Measurements from ENCODE around the gene CPLX3.
"Not testable (repeated sequence)": the region's sequence is repeated elsewhere in the genome, so short reads cannot be mapped to it uniquely, and the experiment has no call there.

Gene CPLX3, protein sequence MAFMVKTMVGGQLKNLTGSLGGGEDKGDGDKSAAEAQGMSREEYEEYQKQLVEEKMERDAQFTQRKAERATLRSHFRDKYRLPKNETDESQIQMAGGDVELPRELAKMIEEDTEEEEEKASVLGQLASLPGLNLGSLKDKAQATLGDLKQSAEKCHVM

DNA sequence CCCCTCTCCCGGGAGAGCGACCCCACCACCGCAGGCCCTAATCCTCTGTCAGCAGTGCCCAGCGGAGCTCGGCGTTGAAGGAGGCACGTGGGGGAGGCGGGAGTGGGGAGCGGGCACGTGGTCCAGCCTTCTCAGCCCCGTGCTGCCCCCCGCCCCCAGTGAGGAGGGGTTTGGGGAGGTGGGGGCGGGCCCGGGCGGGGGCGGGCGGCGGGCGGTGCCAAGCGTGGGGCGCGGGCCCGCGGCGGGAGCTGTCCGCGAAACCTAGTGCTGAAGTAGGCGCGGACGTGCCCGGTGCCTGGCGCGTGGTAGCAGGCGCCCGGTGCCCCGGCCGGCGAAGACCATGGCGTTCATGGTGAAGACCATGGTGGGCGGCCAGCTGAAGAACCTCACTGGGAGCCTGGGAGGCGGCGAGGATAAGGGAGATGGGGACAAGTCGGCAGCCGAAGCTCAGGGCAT lies at the start of gene CPLX3:
TSS of gene CPLX3 (plus strand) at position 264 of the 456 bp plus-strand sequence. CDS start at position 341, 77 bp downstream.
- DNase-seq = no peak

DNA sequence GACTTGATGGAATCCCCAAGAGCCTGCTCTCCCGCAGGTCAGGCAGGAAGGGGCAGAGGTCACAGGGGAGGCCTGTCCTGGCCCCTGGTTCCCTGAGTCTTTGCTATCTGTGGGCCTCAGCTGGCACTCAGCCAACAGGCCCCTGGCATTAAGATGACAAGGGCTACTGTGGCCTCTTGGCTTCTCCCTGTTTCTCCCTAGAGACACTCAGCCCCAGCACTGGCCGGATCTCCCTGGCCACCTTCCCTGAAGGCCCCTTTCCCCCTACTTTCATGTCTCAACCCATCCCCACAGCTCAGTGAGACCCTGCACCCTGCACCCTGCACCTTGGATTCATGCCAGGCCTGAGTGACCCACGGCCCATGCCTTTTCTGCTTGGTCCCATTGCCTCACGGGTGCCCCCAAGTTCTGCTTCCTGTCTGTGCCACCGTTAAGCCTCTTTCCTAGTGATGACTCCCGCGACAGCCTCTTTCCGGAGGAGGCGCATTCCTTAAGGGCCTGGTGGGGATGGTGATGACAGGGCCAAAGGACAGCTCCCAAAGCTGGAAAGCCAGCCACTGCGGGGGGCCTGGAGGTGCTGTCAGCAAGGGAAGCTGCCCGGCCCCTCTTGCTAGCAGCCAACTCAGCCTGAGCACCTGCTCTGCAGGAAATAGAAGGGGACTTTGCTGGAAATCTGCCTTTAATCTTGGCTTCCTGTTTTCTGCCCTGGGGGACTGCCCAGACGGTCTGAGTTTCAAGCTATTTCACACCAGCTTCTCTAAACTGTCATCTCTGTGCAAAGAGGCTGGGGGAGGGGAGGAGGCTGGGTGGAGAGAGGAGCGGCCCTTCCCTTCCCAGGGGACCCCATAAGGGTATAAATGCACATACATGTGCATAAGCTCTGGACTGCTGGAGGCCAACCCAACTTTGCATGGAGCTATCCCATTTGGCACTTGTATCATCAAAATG lies 49.3 kb upstream of the CPLX3 start:
- no peak for DNase-seq

DNA sequence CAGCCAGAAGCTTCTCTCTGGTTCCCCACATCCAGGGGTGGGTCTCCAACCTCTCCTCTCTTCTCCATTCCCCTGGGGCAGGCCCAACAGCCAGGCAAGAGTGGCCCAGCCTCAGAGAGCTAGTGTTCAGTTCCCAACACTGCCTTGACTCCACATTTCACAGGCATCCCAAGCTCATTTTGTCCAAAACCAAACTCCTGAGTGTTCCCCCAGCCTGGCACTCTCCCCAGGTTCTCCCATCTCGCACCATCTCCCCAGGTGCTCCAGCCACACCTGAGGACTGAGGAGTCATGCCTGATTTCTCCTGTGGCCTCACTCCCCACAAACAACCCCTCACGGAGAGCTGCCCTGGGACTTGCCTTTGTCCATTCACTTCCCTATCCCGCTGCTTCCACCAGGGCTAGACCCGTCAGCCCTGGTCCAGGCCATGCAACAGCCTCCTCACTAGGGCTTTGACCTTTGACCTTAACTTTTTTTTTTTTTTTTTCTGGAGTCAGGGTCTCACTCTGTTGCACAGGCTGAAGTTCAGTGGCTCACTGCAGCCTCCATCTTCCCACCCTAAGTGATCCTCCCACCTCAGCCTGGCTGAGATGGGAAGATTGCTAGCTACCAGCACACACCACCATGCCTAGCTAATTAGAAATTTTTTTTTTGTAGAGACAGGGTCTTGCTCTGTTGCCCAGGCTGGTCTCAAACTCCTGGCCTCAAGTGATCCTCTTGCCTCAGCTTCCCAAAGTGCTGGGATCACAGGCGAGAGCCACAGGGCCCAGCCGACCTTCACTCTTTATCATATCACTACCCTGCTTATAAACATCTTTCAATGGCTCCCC lies 48.4 kb upstream of the CPLX3 start:
- no peak for DNase-seq

DNA sequence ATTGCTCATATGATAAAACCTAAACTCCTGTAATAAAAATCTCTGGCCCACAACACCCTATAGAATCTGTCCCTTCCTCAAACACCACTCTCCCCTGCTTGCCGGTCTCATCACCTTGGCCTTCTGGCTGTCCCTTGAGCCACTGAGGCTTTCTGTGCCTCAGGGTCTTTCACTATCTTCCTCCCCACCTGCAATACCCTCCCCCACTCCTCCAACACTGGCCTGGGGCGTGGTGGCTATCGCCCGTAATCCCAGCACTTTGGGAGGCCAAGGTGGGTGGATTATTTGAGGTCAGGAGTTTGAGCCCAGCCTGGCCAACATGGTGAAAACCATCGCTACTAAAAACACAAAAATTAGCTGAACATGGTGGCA lies 47.8 kb upstream of the CPLX3 start:
- no peak for DNase-seq

DNA sequence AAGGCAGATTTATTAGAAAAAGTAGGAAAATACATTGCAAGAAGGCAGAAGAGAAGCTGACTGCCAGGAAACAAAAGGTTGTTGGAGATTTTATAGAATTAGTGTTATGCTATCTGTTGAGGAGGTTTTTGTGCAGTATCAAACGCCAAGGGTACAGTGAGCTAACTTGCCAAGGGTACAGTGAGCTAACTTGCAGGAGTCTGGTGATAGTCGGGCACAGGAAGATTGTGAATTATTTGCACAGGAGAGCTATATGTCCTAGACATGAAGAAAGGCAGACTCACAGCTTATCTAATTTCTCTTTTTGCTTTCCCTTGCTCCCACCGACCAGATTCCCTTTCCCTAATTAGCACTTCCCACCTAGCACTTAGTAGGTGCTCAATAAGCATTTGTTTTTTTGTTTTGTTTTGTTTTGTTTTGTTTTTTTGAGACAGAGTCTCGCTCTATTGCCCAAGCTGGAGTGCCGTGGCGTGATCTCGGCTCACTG lies 47.2 kb upstream of the CPLX3 start:
- DNase-seq = no peak

DNA sequence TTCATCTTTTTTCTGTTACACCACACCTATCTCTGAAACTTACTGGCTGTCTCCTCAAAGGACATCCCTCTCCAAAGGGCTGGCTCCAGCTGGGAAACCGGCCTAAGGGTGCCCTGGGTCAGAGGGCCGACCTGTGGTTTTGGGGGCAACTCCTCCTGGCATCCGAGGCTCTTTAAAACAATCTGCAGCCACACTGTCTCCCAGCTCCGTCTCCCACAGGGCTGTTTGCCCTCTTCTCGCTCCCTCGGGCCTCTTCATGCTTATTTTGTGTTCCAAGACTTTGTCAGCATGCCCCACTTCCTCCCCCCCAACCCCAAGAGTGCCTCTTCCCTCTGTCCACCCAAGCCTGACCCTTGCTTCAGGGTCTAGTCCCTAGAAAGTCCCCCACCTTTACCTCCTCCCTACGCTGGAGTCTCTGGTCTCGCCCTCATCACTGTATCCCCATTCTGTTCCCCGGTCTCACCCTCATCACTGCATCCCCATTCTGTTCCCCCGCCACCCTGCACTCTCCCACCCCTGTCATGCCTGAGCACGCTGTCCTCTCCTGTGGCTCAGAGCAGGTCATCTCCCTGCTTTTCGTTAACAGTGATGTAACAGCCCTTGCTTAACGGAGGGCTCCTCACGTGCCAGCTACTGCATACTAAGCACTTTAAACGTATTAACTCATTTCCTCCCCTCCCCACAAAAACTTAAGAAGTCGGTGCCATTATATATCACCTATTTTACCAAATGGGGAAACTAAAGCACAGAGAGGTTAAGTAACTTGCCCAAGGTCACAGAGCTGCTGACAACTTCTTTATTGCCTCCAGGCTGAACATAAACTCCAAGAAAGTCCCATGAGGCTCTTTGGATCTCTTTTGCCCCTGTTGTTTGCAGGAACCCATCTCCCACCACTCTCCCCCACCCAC lies 45.6 kb upstream of the CPLX3 start:
- DNase-seq = no peak

DNA sequence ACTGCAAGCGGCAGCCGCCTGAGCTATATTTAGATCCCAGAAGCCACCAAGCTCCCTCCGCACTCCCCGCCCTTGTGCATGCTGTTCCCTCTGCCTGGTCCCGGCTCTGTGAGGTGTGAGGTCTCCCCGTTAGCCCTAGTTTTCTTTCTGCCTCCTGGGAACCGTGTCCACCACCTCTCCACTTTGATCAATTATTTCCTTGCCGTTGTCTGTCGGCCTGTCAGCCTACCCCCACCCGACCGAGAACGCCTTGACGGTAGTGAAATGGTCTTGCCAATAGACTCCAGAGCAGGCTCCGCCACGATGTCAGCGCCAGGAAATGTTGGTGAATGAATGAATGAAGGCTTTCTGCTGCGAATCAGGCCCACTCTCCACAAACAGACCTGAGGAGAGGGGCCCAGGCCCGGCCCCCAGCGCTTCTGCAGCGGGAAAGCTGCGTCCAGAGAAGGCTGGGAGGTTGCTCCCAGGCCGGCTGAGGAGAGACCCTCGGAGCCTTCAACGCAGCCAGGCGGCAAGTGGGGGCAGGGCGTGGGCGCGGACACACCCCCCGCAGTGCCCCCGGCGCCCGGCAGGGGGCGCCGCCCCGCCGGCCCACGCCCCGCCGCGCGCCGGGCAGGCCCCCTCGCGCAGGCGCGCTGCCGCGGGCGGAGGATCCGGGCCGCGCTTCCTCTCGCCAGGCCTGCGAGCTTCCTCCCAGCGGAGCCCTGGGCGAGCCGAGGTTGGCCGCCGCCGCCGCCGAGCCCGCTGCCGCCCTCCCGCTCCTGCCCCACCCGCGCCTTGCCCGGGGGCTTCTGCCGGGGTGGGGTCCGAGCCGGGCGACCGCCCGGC lies 44.8 kb upstream of the CPLX3 start, which contains the start of gene CSK:
TSS of gene CSK (plus strand) at position 650 of the 828 bp plus-strand sequence. CDS start 16,218 bp downstream, outside the sequence.
- DNase-seq = no peak

DNA sequence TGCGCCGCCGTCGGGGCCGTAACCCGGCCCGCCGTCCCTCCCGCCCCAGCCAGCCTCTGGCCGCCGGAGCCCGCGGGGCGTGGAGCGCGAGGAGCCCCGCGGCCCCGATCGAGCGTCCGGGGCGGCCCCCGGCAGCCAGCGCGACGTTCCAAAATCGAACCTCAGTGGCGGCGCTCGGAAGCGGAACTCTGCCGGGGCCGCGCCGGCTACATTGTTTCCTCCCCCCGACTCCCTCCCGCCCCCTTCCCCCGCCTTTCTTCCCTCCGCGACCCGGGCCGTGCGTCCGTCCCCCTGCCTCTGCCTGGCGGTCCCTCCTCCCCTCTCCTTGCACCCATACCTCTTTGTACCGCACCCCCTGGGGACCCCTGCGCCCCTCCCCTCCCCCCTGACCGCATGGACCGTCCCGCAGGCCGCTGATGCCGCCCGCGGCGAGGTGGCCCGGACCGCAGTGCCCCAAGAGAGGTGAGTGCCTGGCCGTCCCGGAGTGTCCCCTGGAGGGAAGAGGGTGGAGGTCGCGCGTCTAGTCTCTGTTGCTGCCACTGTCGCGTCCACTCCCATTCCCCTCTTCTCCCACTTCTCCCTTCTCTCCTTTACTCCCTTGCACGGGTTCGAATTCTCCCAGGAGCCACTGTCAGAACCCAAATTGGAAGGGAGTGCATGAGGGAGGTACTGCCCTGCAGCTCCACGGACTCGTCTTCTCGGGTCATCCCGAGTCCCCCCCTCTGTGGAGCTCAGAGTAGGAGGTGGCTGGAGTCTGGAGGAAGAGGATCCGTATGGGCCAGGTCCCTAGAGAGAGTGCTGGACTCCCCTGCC lies 44.0 kb upstream of the CPLX3 start:
- no peak for DNase-seq

DNA sequence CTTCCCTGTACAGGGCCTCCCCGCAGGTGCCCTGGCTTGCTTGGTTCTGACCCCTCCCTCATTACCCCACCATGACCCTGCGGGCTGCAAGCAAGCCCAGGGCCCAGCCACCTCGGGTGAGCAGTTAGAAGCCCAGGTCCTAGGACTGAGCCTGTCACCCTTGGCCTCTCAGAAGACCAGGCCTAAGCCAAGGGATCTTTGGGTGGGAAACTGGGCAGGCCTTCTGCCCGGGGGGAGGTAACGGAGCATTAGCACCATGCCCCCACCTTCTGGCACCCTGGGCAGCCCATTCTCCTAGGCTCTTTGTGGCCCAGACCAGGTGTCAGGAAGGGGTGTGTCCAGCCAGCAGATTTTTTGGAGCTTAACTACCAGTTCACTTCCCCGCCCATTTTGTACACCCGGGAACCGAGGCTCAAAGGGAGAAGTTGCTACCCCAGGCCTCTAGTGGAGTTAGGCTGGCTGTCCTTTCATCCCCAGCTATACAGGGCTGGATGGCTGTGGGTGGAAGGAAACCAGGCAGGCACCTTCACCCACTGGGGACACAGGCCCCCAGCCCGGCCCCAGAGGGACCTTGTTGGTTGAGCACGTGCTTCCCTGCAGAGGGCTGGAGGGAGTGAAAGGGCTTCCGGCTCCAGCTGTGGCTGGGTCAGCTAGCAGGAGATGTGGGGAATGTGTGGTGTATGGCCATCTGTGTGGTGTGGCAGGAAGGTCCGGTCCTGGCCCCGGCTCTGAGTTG lies 43.2 kb upstream of the CPLX3 start:
- DNase-seq = no peak

DNA sequence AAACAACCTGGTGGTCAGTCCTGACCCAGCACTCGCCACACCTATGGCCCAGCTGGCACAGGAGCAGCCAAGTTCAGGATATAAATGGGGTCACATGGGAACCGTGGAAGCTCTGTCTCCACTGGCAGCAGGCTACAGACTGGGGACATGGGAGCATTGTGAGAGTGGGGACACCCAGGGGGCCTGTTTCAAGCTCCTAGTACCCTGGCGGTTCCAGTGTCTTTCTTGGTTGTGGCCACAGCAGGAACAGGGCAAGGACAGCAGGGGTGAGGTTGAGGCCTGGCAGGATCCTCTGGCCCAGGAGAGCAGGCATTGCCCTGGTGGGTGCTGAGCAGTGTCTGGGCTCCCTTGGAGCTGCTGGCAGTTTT lies 42.6 kb upstream of the CPLX3 start:
- no peak for DNase-seq

DNA sequence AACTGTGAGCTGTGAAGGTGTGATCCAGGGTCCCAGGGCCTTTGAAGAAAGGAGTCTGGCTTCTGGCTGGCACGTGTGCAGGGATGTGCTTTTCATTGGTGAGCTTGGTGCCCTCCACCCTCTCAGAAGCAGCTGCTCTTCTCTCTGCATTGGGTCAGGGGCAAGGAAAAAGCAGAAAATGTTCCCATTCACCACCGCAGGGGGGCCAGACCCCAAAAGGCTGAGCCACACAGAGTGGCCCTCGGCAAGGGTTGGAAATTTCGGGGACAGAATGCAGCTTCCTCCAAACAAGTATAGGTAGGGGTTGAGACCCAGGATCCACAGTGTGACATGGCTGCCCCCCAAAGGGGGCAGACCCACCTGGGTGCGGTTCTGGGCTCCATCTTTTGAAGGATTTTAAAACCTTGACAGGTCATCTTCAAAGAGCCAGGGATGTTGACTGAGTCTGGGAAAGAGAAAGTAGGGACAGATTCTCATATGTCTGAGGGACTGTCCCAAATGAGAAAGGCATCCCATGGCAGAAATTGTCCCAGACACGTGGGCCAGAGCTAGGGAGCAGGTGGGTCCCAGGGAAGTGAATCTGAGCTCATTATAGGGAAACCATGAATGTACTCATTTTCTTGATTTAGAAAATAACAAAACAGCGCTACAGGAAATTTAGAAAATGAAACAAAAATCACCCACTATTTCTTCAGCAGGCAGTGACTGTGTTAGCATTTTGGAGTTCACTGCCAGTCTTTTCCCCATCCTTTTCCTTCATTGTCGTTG lies 41.8 kb upstream of the CPLX3 start:
- no peak for DNase-seq

DNA sequence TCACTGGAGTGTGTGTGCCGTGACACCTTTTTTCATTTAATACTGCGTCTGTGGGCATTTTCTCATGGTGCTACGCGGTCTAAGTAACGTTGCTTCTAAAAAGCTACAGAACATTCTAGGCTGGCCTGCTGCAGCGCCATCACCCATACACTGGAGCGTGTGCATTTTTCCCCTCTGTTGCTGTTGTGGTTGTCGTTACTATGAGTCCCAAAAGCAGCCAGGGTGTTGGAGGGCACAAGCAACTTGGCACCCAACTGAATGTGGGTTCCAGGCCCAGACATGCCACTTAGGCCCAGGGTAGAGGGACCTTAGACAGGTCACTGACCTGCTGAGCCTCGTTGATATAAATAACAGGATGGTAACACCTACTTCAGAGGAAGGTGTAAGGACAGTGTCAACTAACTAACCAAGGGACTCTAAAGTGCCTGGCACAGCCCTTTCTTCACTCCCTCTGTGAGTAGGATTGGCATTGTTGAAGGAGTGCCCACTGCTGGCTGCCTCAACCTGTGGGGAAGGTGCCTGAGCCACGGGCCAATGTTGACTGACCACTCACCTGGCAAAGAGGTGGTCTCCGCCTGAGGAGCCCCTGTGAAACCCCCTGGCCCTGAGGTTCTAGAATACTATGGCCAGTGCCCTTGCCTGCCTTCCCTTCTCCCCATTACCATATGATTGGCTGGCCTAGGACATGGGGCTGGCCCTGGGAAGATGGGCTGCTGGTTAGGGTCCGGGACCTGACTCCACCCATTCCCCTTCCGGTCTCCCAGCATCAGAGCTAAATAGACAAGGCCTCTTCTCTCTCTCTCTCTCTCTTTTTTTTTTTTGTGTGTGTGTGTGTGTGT lies 41.0 kb upstream of the CPLX3 start:
- no peak for DNase-seq

DNA sequence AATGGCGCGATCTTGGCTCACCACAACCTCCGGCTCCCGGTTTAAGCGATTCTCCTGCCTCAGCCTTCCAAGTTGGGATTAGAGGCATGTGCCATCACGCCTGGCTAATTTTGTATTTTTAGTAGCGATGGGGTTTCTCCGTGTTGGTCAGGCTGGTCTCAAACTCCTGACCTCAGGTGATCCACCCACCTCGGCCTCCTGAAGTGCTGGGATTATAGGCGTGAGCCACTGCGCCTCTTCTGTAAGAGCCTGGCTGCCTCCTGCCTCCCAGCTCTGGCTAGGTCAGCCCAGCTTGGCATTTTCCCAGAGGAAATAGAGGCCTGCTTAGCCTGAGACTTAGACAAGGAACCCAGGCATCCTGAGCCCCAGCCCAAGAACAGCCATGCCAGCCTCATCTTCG lies 40.3 kb upstream of the CPLX3 start:
- not testable (repeated sequence) for DNase-seq

DNA sequence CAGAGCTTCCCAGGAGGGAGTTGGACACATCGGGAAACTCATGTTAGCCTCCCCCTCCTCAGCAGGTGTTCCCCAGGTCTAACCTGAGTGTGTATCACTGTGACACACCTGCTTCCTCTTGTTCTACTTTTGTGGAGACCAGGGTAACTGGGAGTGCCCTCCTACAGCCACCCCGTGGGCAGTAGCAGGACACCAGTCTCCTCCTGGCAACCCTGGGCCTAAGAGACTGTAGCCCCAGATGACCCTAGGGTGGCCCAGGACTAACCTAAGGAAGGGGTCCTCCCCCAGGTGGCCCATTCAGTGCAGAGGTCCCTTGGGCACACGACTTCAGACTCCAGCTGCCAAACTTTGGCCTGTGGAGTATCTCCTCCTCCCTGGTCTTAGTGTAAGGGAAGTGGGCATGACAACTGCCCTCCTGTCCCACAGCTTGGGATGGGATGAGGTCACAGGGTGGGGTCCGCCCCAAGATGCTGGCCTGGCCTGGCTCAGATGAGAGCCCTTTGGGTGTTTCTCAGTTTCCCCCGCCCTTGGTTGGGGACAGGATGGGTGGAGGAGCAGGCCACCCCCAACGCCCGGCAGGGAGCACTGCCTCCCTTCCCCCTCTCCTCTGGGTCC lies 39.8 kb upstream of the CPLX3 start:
- no peak for DNase-seq

DNA sequence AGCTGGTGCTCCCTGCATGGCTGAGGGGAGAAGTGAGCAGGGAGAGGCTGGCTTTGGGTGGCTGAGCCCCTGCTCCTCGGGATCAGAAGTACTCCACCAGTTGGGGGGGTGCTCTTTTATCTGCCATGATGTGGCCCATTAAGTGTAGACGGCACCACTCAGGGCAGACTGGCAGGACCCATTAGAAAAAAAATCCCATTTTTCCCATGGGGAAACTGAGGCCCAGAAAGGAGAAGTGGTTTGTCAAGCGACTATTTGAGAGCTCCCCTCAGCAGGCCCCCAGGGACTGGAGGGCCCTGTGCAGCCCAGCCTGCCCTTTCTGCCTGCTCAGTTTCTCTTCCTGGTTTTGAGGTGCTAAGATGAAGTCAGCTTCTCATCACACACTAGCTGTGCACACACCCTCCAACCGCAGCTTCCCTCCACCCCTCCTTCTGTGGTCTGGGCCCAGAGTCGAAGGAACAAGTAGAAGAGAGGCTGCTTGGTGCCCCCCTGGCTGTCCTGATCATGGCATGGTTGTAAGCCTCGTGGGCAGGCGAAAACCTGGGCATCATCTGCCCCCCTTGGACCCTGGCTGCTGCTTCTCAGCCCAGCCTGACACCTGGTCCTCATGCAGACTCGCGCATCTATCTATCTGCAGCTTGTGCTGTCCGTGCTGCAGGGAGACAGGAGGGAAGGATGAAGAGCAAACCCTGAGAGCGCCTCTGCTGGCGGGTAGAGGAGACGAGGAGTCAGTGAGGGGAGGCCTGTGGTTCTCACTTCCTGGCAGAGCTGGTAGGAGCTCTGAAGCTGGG lies 39.0 kb upstream of the CPLX3 start:
- DNase-seq = no peak

DNA sequence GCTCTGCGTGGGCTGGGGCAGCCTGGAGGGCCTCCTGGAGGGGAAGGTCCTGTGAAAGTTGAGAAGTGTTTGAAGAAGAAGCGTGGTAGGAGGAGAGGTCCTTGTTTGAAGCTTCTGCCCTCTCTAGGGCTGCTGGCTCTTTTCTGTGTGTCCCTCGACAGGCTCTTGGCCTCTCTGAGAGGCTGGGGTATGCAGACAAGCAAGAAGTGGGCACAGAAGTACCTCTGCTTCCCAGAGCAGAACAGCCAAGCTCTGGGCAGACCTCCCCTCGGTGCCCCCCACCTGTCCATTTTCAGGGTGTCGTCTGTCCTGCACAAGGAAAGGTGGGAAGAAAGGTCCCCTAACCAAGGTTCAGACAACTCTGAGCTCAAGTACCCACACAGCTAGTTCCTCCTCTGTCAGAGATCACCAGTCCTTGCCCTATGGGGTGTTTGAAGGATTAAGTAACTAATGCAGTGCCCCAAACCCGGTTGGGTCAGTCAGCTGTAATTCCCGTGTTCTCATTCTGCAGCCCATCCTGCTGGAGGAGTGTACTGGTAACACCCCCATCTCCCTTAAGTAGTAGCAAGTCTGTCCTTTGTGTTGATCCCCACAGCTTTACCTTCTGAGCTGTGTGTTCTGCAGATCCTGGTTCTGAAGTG lies 38.3 kb upstream of the CPLX3 start:
- DNase-seq = no peak

Data from NCI-H1417 treated with DMSO at 0.1 percent for 48 hours (cell line).